ENCODE results near the gene AKT3.

DNA sequence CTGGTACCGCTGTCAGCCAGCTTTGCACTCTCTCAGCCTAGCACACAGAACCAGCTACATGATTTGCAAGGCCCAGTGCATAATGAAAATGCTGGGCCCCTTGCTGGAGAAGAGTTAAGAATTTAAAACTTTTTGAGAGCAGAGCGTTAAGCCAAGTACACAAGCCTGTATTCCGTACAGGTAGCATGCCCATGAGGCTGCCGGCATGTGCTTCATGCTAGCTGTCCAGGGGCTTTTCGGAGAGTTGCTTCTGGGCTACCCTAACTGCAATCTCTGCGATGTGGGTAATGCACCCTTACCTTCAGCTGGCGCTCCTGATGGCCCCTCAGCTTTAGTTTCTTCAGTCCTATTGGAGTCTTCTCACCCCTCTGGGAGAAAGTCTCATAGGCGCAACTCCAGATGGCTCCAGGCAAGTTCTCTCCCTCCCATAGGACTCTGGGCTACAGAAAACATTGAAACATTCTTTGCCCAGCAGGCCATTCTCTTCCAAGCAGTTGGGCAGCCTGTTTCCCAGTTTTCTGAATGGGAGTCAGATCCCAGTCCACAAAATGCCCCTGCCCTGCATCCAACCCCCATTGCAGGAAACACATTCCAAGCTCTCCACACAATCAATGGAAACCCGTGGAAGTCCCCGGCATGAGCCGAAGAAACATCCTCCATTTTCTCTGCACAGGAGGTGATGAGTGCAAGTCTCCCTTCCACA, 5.7 kb upstream of the AKT3 start:
- TF ChIP-seq CTCF (conservative IDR thresholded peaks at IDR 0.05; ENCODE audit: low read length) (no peak), EZH2phosphoT487 (IDR thresholded peaks at IDR 0.05; ENCODE audit: borderline replicate concordance) (no peak)
